ENCODE data around the gene EXOC2.

Gene EXOC2, protein sequence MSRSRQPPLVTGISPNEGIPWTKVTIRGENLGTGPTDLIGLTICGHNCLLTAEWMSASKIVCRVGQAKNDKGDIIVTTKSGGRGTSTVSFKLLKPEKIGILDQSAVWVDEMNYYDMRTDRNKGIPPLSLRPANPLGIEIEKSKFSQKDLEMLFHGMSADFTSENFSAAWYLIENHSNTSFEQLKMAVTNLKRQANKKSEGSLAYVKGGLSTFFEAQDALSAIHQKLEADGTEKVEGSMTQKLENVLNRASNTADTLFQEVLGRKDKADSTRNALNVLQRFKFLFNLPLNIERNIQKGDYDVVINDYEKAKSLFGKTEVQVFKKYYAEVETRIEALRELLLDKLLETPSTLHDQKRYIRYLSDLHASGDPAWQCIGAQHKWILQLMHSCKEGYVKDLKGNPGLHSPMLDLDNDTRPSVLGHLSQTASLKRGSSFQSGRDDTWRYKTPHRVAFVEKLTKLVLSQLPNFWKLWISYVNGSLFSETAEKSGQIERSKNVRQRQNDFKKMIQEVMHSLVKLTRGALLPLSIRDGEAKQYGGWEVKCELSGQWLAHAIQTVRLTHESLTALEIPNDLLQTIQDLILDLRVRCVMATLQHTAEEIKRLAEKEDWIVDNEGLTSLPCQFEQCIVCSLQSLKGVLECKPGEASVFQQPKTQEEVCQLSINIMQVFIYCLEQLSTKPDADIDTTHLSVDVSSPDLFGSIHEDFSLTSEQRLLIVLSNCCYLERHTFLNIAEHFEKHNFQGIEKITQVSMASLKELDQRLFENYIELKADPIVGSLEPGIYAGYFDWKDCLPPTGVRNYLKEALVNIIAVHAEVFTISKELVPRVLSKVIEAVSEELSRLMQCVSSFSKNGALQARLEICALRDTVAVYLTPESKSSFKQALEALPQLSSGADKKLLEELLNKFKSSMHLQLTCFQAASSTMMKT

DNA sequence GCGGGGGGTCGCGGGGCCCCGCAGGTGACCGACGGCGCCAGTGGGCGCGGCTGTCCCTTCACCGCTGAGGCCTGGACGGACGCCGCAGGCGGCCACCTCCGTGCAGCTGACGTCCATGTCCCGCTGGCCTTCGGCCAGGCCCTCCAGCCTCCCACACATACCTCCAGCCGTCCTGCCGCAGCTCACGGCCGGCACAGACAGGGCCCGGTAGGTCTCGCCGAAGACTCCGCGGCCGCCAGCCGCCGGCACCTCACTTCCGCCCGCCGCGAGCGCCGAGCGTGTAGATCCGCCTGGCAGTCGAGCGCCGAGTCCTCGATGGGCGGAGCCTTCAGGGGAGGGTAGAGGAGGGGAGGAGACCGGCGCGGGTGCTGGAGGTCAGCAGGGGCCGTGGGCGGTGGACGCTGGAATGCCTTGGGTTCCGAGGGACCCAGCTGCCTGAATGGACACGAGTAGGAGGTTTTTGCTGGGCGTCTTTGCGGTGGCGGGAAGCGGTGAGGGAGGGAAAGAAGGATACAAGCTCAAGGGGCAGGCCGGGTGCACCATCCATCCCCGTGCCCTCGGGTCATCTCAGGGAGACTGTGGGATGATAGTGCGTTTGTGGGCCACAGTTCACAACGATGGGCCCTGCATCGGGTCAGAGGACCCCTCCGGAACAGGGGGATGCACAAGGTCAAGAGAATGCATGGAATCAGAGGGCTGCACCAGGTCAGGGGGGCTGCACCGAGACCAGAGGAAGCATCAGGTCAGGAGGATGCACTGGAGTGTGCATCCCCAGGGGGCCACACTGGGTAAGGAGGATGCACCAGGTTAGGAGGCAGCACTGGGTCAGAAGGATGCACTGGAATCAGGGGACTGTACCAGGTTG lies at the start of gene EXOC2:
Gene EXOC2 (minus strand): TSS at position 282 of the 865 bp plus-strand sequence. CDS start 55,321 bp downstream, outside the sequence.
- peak; percentile 90 for DNase-seq

DNA sequence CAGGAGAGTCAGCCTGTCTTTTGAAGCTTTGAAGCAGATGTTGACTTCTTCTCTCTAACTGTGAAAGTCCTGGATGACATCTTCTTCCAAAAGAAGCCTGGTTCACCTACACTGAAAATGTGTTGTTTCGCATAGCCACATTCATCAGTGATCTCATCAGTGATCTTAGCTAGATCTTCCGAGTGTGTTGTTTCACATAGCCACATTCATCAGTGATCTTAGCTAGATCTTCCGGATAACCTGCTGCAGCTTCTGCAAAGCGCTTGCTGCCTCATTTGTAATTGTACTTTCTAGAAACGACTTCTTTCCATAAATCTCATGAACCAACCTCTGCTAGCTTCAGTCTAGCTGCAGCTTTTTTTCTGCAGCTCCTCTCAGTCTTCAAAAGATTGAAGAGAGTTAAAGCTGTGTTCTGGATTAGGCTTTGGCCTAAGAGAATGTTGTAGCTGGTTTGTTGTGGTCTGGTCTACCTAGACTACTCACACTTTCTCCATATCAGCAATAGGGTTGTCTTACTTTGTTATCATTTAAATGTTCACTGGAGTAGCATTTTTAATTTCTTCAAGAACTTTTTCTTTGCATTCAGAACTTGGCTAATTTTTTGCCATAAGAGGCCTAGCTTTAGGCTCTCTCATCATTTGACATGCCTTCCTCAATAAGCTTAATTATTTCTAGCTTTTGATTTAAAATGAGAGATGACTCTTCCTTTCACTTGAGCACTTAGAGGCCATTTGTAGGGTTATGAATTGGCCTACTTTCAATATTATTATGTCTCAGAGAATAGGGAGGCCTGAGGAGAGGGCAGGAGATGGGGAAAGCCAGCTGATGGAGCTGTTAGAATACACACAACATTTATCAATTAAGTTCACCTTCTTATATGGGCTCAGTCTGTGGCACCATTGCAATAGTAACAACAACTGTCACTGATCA lies 48.7 kb upstream of the EXOC2 start:
- DNase-seq, result no peak

DNA sequence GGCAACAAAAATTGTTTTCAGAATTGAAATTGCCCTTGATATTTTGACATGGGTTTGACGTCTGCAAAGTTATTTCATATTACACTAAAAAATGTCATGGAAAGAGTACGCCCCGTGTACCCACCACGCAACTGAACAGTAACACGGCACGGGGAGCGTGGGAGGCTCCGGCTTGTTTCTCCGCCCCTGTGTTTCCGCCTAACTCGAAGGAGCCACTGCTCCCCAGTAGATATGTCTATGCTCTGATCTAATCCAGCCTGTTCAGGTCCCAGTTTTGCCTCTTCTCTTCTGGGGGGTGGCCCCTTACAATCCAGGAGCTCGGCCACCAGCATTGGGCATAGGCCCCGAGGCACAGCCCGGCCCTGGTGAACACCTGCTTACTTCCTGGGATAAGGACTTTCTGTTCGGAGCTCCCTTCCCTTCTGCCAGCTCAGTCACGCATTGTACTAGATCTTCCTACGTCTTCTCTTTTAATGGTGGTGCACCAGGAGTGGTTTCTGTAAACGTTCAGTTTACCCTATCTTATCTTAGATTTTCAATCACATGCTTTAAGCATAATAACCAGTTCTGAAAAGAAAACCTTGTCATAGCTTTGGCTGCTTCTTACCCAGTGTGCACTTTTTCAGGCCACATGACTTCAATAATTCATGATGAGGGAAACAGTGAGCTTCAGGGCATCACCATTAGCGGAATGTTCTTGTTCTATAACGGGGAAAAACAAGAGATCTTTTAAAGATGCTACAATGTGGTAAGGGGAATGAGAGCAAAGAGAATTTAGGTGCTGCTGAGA lies 43.9 kb upstream of the EXOC2 start:
- no peak for DNase-seq

DNA sequence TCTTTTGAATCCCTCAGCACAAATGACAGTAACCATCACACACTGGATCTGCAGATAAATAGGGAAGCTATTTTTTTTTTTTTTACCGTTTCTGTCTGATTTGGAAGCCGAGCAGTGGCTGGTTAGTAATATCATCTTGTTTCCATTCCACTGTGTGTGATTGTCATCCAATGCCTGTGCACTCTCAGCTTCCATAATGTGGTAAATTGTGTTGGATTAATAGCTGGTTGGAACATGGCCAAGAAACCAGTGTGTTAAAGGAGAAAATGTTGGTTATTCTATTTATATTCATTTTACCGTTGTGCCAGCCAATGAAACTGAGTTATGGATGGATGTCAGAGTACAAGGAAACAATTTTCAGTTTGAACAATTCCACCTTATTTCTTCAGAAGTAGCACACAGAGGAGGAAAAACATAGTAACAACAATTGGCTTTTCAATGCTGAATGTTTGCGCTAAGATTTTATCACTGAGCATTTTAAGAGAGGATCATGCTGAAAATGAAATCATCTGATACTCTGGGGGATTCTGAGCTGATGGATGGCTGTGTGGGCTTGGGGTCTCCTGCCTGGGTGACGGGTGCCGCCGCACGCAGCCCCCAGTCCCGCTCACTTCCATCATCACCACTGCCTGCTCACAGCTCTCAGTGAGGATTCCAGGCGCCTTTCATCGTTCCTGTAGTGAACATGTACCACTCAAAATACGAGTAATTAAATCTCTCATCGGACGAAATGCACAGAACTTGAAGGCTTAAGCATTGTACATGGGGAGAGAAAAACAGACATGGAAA lies 40.7 kb upstream of the EXOC2 start:
- no peak for DNase-seq

DNA sequence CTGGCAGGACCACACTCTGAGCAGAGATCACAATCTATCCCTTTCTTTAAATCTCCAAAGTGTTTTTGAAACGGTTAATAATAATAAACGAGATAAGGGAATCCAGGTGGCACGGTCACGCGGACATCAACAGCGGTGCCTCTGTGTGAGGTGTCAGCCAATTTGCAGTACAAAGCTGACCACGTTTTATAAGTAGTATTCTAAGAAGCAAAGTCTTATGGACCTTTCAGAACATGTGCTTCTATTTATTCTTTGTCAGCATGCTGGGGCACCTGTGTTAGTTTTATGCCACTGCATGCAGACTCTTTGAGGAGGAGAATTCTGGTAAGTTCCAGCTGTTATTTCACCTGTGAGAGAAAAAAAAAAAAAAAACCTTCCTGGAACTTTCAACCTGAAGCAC lies 39.0 kb upstream of the EXOC2 start:
- DNase-seq, result no peak

DNA sequence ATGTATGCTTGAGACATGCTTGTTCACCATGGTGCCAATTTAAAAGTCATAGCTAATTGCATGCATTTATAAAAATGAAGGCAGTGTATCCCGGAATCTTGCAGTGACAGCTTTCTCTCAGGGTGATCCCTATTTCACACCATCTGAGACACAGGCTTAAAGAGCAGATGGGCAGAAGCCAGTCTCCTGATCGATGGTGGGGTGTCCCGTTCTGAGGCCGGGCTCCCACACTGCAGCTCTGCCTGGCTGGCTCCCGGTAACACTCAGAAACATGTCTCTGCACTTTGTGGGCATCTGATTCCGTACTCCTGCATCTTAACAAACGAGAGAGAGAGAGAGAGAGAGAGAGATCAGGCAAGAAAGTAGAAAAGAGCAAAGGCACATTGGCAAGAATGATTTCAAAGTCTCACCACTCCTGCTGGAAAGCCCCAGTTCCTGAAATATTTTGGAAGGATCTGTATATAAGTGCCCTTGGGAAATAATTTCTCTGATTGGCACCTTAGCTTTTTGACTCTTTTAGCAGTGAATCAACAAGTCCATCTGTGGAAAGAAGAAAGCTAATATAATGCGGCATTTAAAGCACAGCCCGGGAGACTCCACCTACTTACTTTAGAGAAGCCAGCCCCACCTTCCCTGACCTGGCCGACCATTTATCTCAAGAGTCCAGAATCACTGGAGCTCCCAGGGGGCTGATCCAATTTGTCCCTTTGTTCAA lies 36.8 kb upstream of the EXOC2 start:
- DNase-seq, result no peak

DNA sequence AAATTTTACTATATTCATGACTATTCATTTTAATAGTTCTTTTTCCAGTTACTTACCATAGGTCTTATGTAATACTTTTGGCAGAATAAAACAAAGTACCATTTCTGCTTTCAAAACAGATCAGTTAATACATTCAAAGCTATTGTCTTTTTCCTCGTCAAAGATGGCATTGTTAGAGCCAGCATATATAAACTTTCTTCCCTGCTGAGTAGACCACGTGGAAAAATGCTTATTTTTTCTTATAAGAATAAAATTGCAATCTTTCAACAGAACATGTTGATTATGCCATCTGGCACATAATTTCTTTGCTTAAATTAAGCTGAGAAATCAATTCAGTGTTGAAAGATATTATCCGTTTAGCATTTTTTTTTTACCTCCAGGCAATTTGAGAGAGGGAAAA lies 34.9 kb upstream of the EXOC2 start:
- DNase-seq, result no peak

DNA sequence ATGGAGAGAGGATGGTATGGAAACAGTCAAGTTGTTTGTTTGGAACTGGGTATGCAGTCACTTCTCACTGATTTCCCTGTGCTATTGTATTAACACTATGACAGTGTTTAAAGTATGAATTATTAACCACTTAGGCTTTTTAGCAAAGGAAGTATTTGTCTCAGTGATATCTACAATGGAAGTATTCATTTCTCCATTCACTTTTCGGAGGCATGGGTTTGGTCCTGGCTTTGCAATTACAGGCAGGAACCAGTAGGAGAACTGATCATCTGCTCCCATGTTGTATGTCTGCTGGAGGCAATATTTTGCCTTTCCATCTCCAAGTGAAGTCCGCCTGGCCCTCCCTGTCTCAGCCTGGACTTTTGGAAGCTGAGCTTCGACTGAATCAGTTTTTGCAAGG lies 30.6 kb upstream of the EXOC2 start:
- DNase-seq, result no peak

DNA sequence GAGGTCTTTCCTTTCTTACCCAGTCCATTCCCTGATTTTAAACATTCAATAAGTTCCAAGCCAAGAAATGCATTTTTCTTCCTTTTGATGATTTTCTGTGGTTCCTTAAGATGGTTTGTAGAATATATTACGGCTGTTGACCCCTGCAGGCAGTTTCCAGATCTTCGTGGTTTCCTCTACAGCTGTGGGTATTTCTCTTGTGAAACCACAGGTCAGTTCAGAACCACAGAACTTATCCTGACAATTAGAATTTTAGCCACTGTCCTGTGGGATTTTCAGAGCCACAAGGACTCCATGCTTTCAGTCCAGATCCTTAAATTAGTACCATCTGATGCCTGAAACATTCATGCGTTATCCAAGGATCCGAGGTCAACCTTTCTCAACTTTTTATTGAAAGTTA lies 29.7 kb upstream of the EXOC2 start:
- no peak for DNase-seq

DNA sequence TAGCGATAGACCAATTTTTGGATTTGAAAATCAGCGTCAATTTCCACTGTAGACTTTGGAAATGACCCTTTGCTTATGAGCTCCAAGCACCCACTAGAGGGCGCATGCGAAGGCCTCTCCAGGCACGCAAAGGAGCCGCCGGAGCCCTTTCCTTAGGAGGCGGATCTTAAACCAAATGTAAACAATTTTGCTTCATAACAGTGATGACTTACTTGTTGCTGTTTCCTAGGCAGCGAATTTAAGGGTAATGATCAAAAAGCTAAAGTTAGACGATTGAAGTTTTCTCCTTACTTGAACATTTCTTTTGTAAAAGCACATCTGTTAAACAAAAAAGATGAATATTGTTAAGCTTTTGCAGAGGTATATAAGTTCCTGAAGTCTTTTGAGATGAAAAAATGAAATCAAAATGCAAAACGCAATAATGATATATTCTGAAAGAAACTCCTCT lies 29.2 kb upstream of the EXOC2 start:
- DNase-seq, result peak; percentile 85

DNA sequence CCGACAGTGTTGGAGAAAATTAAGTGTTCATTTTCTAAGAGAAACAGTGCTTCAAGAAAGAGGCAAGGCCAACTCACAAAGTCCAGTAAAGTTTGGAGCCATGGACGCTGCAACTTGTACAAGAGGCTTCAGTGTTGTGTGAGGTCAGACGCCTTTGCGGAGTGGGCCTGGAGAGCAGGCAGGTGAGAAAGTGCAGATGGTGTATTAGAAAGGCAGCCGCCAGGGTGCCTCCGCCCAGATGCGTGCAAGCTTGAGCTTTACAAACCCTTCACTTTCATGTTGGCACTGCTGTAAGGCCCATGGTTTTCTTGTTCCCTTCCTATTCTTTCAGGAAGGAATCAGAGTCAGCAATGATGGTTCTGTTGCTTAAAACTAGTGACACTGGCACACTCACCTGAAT lies 25.4 kb upstream of the EXOC2 start:
- no peak for DNase-seq

DNA sequence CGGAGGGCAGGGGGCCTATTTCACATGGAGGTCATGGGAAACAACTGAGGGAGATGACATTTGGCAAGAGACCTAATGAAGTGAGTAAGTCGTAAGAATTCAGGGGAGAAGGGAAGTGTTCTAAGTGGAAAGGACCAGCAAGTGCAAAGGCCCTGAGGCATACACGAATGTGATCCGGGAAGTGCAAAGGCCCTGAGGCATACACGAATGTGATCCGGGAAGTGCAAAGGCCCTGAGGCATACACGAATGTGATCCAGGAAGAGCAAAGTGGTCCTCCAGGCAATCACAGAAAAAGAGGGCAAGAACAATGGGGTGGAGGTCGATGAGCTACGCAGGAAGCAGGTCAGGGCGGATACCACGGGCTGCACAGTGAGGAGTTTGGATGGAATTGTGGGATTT lies 24.2 kb upstream of the EXOC2 start:
- DNase-seq, result no peak

DNA sequence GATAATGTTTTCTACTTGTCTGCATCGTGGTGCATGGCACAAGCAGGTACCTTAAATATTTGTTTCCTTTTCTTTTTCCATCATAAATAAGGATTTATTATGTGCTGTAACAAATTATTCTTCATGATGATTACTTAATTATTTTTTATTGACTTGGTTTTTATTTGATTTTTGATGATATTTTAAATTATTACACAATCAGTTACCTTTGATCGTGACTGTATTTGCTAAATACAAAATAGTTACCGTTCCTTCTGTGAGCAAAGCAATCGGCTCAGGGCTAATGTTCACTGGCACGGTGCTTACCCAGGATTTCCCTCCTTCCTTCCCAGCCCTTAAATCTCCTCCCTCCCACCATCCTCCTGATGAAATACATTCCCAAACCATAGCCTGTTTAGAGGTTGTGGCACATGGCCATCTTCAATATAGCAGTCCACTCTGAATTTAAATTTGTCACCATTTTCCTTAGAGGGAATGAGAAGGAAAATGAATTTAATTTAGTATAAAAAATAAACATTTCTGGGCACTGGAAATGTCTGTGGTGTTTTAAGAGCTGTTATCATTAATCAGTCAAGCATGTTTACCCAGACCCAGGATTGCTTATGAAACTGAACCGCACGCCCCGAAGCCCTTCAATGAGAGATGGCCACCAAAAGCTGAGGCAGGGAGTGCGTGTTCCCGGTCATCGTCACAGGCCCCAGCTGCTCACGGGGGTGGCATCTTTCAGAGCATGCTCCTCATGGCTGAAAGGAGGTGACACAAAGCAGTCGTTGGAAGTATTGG lies 23.0 kb upstream of the EXOC2 start:
- DNase-seq, result no peak

DNA sequence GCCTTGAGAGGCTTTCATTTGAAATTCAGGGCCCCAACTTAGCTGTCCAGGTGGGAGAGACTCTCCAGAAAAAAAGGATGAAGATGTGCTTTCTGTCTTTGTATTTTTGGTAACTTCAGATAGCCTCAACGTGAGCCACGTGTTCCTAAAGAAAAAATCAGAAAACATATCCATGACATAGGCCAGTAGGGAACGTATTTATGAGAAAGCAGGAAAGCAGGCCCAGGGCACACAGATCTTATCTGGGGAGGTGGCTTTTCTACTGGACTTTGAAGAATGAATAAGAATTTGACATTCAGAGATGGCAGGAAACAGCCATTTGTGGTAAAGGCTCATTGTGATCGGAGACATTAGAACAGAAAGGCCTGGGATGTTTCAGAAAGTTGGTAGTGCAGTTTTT lies 21.2 kb upstream of the EXOC2 start:
- DNase-seq, result no peak

DNA sequence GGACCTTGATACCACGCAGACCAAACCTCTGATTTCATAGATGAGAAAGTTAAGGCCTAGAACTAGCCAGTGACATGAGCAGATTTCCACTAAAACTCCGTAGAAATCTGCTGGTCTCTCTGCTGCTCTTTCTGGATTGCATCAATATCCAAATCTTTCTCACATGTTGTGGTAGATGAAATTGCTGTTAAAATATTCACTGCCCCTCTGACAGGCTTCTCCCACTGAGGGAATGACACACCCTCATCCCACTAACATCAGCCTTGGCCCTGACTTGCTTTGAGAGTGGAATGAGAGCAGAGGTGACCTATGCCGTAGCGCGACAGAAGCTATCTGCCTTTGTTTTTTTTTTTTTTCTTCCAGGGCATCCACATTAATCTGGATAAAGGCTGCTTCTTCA lies 20.4 kb upstream of the EXOC2 start:
- DNase-seq, result no peak

DNA sequence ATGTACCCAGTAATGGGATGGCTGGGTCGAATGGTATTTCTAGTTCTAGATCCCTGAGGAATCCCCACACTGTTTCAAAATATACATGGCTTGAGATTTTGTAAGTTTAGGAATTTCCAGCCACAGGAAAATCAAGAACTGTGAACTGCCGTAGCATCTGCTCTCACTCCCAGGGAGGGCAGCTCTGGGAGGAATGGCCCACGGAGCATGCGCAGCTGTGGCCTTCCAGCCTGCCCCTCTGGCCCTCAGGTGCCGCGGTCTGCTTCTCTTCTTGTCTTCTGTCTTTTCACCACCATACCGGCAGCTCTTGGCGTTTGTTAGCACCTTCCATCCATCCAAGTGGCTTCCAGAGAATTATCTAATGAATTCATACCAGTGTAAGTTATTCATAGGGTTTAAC lies 19.9 kb upstream of the EXOC2 start:
- no peak for DNase-seq

DNA sequence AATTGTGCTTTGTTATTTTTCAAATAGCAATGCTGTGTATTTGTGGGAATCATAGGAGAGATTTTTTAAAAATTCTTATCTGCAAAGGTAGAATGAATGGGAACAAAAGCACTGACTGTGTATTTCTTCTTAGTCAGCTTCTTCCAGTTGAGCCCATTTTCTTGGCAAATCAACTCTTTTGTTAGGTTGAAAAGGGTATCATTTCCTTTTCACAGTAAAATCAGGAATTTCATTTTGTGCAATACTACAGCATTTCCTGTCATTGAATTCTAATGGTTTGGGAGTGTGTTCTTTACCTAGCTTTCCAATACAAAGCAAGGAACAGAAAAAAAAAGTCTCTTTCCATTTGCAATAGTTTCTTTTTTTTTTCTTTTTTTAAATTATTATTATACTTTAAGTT lies 19.0 kb upstream of the EXOC2 start:
- DNase-seq, result no peak

All from activated CD4-positive, alpha-beta T cell treated with anti-CD3 and anti-CD28 coated beads for 48 hours (primary cell).